NCI-H128 (cell line): ENCODE results near the gene ACSL6.

Source experiments
- DNase-seq: peaks from one replicate; lab custom pipeline; 2025; ENCODE audit not compliant: unreplicated experiment; lab: John Stamatoyannopoulos, UW

The ACSL6 gene

DNA sequence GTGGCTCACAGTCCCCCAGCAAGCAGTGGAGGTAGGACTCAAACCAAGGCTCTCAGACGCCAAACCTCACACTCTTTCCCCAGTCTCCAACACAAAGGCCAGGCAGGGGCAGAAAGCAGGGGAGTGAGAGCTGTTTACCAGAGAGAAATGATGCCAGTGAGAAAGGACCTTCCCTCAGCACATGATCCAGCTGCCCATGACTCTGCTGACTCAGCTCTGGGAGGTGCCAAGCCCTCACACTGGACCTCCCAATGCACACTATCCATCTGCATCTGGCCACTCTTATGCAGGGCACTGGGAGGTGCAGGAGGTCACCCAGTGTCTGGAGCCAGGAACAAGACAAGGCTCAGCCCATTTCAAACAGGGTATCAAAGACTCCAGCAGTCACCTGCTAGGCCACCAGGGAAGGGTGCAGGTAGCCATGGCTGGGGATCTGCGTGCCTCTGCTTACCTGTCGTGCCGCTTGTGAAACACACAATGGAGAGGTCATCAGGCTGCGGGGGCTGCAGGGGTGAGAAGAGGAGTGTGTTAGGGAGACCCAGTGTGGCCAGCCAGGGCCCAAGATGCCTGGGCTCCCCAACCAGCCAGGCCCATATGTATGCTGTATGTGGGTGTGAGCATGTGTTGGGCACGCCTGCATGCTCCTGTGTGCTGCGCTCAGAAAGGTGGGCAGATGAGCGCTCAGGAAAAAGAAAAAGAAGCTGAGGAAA, 26.3 kb downstream of the ACSL6 start:
- no peak for DNase-seq

DNA sequence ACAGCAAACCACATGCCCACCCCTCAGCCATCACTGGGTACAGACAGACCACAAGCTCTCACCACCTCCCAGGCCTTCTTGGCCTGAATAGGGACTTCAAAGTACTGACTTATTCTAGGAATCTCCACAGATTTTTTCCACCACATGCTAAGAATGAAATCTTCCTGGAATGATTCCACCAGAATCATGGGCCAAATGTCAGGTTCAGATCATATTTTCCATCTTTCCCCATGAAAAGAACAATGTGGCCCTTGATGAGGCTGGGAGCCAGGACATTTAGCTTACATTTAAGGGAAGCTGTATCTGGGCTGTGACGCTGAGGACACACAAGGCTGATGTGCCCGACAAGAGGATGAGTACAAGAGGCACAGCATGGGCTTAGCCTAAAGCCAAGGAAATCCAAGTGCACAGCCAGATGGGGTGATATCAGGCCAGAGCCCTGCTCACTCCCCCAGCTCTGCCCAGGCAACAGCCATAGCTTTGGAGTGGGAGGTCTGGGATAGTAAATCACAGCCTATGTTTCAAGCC, 28.1 kb downstream of the ACSL6 start:
- no peak for DNase-seq

DNA sequence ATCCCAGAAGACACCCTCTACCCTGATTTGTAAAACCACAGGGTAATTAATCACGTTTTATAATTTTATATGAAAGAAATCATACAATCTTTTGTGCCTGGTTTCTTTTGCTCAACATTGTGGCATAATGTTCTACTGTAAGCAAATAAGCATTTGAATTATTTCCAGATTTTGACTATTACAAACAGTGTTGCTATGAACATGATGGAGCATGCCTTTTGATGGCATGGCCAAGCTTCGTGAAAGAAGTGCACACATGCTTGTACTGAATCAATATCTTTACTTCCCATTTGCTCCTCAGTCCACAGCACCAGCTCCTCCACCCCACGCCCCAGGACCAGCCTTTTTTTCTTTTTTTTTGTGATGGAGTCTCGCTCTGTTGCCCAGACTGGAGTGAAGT, 29.9 kb downstream of the ACSL6 start:
- DNase-seq, result no peak

DNA sequence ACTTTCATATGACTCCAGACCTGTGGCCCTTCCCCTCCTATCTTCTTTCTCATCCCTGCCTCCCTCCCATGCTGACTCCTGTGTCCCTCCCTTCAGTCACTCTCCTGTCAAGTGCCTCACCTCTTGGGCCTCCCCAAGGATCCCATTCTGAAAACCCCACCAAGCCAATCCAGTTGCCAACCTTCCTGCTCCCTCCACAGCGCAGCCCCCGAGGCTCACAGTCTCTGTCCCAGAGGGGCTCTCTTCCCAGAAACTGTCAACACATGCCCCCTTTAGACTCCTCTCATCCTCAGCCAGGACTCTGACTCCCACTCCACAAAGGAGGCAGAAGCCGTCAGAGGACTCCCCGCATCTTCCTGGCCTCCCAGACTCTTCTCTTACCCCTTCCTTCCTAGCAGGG, 30.8 kb downstream of the ACSL6 start:
- no peak for DNase-seq

DNA sequence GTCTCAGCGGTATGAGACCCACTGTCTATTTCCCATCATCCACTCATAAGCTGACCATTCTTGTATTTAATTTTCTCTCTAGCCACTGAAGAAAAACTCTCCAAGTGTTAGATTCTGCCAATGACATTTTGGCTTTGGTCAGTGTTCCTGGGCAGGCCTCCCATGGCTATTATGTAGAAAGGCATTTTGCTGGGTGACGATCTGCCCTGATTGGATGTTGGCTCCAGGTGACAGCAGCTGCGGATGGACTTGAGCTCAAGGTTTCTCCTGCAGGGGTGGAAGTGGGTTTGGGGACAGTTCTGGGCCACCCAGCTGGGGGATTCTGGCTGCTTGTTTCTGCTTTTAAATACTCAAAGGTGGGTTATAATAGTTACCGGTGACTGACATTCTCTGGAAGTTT, 31.6 kb downstream of the ACSL6 start:
- no peak for DNase-seq

DNA sequence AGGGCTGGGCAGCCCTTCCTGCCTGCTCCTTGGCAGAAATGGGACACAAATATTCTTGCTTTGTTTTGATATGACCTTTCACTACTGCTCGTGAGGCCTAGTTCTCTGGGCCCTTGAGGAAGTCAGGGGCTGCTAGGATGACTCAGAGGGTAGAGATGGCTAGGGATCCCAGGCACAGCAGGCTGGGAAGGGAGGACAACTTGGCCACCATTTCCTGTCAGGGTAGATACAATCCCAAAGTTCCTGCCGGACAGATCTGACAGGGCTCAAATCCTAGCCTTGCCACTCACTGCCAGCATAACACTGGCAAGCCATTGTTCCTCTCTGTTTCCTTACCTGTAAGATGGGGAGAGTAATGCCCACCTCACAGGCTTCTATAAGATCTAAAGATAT, 34.2 kb downstream of the ACSL6 start:
- no peak for DNase-seq

DNA sequence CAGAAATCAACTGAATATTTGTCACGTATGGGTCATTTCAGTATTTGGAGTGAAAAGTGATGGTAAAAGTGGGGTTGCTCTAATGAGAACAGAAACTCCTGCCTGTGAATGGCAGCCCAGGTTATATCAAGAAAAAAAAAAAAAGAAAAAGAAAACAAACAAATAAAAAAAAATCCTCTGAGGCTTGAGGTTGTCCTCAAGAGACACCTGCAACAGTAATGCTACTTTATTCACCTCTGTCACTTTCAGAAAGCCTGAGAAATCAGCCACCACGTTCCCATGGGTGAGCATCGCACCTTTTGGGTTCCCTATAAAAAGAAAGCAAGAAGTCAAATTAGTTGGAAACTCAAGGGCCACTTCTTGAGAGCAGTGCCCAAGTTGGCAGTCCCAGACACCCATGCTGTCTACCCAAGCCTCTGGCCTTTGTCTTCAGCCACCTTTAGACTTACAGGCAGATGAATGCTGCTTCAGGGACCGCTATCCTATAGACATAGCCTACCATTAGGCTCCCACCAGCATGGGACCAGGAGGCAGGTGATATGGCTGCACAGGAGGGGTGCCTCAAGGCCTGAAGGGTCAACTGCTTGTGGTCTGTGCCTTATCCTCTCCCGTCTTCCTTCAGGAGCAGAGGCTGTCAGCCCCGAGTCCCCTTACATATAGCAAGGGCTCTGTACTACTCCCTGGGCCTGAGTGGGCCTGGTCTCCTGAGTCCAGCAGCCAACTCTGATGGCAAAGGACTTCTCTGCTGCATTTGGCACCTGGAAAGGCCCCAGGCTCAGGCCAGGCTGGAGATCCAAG, 34.8 kb downstream of the ACSL6 start:
- no peak for DNase-seq

DNA sequence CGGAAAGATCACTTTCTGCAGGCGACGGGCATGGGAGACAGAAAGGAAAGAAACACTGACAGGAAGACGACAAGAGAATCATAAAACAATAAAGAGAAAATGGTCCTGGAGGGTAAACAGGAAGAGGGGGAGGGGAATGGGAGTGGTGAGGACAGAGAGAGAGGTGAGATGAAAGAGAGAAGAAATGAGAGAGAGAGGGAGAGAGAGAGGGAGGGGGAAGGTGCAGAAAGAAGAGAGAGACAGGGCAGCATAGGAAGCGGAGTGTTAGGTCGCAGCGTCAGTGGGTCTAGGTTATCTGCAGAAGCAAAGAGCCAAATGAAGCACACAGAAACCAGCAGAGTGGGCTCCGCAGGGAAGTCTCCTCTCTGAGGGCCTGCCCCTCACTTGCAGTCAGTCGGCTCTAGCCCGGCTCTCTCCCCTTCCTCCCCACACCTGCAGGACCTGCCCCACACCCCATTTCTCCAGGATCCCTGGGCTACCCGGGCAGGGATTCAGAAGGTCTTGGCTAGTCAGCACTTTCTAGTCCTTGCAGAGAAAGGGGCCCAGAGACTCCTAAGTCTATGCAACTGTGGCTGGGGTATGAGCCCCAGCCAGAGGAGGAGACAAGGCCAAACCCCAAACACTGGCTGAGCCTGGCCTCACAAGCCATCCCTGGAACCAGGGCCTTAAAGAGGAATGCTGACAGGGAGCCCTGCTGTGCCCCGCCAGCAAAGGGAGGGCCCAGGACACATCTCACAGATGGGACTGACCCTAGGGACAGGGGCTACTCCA, 36.3 kb downstream of the ACSL6 start:
- DNase-seq, result no peak

DNA sequence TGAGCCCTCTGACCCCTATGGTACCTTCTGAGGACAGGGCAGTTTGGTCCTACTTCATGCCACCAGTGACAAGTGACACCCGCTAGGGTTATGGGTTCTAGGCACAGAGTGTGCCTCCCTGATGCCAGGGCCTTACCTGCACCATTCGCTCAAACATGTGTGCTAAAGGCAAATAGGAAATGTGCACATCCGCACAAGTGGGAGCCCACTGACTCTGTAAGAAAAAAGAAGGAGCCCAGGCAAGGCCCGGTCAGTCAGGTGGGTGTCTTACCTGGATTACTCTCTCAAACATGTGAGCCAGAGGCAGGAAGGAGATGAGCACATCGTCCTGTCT, 36.9 kb downstream of the ACSL6 start:
- no peak for DNase-seq

DNA sequence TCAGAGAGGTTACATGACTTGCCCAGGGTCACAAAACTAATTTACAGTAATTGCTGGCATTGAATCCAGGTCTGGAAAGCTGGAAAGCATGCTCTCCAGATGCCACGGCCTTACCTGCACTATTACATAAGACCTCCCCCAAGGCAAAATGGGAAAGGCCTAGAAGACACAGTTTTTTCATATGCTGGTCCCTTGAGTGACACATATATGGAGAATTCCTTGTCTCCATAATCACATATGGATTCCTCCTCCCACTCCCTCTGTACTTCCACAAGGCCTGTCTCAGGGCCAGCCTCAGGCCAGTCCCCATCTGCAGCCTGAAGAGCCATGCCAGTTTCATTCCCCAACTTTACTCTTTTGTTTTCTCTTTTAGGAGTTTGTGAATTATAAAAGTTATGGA, 37.4 kb downstream of the ACSL6 start:
- no peak for DNase-seq

DNA sequence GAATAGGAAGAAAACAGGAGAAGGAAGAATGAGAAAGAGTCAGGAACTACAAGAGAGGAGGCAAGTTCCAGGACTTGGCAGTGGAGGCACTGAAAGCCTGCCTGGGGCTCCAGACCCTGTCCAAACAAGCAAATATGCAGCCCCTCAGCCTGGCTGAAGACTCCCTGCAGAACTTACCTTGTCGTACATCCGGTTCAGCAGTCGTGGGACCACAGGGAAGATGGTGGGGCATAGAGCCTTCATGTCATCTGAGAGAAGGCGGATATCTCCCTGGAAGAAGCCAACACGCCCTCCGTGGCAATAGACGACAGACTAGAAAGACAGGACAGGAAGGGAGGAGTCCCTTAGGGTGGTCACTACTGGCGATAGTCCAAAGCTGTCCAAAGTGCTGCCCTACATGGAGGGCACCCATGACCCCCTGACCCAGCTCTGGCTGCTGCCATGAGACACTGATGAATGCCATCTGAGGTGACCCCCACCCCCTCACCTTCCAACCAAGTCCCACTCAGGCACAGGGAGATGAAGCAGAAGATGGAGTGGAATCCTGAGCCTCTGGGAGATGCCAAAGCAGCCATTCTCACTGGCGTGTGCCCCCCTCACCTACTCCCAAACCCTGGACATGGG, 38.3 kb downstream of the ACSL6 start:
- no peak for DNase-seq

DNA sequence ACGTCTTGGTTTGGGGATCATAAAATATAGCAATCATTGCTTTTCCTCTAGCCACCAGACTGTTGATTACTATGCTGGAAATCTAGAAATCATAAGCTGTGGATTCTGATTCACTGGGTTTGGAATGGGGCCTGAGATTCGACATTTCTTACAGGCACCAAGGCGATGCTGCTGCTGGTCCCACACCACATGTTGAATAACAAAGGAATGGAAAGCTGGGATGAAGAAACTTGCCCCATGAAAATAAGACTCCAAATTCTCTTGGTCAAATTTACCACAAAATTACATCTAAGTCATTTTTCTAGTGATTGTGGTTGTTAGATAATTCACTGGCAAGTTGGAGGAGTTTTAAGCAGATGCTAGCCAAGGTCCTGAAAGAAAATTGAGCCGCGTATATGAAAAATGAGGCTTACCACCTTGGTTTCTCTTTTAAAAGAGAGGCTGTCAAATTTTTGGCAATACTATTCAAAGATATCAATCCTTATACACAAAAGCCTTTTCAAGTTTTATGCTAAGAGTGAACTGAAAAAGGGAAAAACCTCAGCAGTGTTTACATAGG, 43.0 kb downstream of the ACSL6 start:
- DNase-seq, result no peak

DNA sequence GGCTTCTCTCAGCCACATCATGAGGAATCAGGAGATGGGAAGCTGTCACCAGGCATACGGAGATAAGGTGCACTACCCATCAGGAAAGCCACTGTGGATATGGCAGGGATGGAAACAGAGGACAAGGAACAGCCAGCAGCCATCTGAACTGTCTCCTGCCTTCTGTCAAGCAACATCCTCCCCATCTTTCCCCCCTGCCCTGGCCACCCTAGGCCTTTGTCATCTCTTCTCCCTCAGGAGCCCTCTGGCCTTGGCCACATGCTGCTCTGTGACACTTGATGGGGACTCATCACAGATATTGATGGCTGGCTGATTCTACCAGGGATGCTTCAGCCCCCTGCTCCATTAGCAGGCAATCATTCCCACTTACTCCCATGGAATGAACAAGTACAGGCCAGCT, 44.9 kb downstream of the ACSL6 start:
- DNase-seq, result no peak

DNA sequence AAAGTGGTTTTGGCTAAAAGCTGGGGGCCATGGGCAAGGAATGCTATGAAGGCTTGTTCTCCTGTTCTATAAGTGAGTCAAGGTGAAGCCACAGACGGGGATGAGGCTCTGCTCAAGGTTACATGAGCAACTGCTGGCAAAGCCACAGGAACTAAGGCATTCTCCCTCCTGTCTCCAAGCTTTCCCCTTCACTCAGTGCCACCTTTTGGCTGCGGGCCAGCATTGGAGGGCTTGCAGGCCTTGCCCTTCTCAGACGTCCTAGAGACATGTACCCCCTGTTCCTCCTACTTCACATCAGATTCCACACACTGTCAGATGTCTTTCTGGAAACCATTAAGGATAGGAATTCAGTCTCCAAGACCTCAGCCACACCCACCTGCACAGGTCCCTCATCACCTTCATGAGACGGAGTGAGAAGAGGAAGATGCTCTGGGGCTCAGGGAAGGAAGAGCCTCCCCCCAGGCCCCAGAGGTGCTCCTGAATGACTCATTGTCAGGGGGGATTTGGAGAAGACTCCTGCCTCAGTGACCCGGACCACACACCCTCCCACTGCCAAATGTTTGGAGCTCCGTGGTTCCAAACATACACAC, 45.5 kb downstream of the ACSL6 start:
- DNase-seq, result no peak

DNA sequence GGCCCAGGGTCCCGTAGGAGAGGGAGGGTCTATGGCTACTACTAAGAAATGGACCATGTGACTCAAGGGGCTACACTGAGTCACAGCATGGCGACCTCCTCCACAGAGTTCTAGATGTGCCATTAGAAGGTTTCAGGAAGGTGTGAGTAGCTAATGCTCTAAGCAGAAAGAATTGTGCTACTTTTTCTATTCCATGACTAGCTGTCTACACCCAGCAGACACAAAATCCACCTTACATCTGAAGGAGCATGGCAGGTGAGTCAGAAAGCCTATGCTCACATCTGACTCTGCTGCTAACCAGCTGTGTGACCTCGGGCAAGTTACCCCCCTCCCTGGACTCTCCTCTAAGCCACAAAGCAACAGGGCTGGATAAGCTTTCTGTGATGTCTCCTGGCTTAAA, 51.6 kb downstream of the ACSL6 start:
- DNase-seq, result no peak

DNA sequence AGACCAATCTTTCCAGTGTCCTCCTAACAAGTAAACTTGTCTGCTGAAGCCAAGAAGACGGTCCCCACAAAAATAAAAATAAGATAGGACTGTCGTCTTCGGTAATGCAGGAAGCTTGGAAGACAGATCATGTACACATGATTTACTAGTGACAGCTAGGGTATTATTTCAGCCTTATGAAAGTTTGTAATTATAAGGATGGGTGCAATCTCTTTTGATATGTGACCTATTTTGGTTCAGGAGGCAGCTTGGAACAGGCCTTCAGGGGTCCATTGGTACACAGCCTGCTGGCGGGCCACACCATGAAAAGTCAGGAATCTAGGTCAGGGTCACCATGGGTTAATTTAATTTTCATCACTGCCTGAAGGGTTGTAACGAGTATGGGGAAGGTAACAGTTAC, 52.3 kb downstream of the ACSL6 start:
- no peak for DNase-seq

DNA sequence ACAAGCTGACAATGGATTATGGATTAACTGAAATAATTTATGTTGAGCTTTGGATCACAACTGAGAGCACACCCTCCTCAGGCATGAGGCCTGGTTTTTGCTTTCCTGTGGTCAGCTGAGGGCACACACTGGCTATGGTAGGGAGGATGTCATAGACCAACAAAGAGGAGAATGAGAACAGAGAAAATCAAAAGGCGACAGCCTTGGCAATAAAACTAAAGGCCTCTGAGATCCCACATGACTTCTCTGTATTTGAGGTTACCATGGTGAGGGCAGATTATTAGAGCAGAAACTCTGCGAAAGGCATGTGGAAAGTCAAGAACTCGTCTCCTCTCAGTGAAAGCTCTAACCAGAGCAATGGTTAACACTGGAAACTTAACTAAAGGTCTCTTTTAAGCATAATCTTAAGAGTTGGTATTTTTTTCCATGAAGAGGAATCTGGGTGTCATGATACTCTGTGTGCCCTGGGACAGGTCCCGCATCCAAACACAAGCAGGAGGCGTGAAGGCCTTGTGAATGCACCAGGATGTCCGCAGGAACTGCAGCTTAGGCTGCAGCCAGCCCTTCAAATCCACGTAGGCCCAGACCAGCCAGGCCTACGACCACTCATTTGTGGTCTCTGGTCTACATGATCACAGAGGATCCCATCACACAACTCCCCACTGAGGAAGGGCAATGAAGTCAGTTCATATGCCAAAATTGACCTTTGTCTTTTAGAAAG, 53.6 kb downstream of the ACSL6 start:
- DNase-seq, result no peak

DNA sequence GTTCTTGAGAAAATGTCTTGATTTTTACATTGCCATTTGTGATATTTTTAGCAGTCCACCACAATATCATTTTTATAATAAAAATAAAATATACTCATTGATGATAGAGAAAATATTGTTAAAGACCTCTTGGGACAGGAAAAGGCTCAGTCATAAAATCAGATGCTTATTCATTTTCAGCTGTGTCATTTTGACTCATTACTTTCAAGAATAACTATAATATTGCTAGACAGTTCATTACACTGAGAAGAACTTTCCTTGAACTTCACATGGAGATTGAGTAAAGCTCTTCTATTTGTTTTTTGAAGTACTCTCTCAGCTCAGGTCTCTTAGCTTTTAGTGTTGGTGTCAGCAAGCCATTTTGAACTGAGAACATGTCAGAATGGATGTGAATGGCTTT, 57.5 kb downstream of the ACSL6 start:
- no peak for DNase-seq

DNA sequence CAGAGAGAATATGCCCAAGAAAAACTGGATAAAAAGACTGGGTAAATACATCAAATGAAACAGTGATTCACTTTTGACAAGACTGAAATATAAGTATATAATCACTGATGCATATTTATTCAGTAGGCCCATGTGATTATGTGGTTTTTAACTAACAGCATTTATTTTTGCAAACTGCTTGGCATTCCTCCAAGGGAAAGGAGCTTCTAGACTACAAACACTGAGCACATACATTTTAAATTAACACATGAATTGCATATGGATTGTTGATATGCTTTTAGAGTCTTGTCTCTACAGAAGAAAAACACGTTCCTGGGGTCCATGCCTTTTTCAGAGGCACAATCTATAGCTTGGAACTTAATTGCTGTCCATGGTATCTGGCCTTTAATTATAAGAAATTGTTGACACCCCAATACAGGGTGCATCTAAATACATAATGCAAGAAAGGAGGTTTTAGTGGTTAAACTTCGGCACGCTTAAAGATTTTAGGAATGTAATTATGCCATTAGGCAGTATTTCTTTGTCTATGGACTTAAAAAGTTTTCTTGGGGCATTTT, 59.1 kb downstream of the ACSL6 start:
- no peak for DNase-seq

DNA sequence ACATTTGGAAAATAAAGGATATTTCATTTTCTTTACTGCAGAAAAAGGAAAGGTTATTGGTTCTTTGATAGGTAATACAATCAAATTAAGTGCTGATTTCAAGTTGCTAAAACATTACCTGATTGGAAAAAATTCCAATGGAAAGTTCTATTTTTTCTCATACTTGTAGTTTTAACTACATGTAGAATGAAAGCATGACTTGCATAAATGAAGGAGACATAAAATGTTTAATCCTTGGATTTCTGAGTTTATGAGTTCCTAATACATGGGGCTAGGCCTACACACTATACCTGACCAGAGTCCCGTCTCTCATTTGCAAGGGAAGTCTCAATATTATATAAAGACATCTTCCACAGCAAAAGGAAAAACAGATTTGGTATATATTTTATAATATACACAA, 60.8 kb downstream of the ACSL6 start:
- no peak for DNase-seq
